Endothelial cell (in vitro differentiated cells): ENCODE measurements around the gene FPR3. TPM values are rescaled to one million over a fixed set of nuclear protein-coding genes. Genes with fewer than 3 reads are reported as not detected.
A peak's percentile ranks its signal among the peaks of the same experiment; 100 is the strongest.

Experiments
- DNase-seq: peaks from one replicate; pipeline ENCODE4 v3.0.0; 2021; ENCODE audit warnings: low spot score
- H3K27ac Mint-ChIP-seq: one replicate; pipeline ENCODE4 v1.8.0; 2021; ENCODE audit warnings: mixed read lengths, inconsistent platforms; ENCODE audit not compliant: unreplicated experiment
- H3K27me3 Mint-ChIP-seq: one replicate; pipeline ENCODE4 v1.8.0; 2021; ENCODE audit warnings: mild to moderate bottlenecking, moderate library complexity, mixed read lengths, inconsistent platforms; ENCODE audit not compliant: unreplicated experiment
- H3K36me3 Mint-ChIP-seq: one replicate; pipeline ENCODE4 v1.8.0; 2021; ENCODE audit warnings: mild to moderate bottlenecking, low read depth, mixed read lengths, inconsistent platforms; ENCODE audit not compliant: unreplicated experiment
- H3K4me1 Mint-ChIP-seq: one replicate; pipeline ENCODE4 v1.8.0; 2021; ENCODE audit warnings: mild to moderate bottlenecking, mixed read lengths, inconsistent platforms; ENCODE audit not compliant: unreplicated experiment
- H3K4me3 Mint-ChIP-seq: one replicate; pipeline ENCODE4 v1.8.0; 2021; ENCODE audit warnings: mild to moderate bottlenecking, mixed read lengths, inconsistent platforms; ENCODE audit not compliant: unreplicated experiment
- H3K9me3 Mint-ChIP-seq: one replicate; pipeline ENCODE4 v1.8.0; 2021; ENCODE audit warnings: mixed read lengths, inconsistent platforms; ENCODE audit not compliant: unreplicated experiment
- CTCF ChIP-seq: fragments of 200-600 bp; sonication (generic); IDR thresholded peaks from one replicate; pipeline ENCODE4 v1.5.0; 2021; ENCODE audit warnings: antibody characterized with exemption; ENCODE audit not compliant: unreplicated experiment
- long read RNA-seq: library from polyadenylated mRNA; unstranded; transcript quantifications from one replicate; pipeline ENCODE4 v2.0.0, GENCODE V29; 2020; ENCODE audit not compliant: unreplicated experiment
- total RNA-seq: library from RNA; stranded (reverse); fragmentation: NEBNext Ultra II Directional; extraction: Animal tissue kit (Norgen Biotek cat#: 25700); gene quantifications from one replicate; pipeline ENCODE4 v1.2.1, GENCODE V29; 2021; ENCODE audit not compliant: unreplicated experiment

Gene FPR3
- total RNA-seq, result not detected
- long read RNA-seq, result 0 reads

- no peak for DNase-seq
- TF ChIP-seq CTCF, result no peak
- no peaks in the 10 kb centered on the region for H3K4me1 Mint-ChIP-seq
- H3K27ac Mint-ChIP-seq, result no peak within 1 kb of the TSS
- H3K36me3 Mint-ChIP-seq, result no peaks in the 10 kb centered on the region
- H3K27me3 Mint-ChIP-seq, result peaks cover 2% of the 10 kb centered on the region
- no peaks in the 10 kb centered on the region for H3K9me3 Mint-ChIP-seq
- H3K4me3 Mint-ChIP-seq, result no peak within 1 kb of the TSS
Measured at GRCh38 chr19:51794885-51795490, at the start of gene FPR3. TSS of gene FPR3 (plus strand) at chr19:51795157. CDS start at chr19:51823749, 28,592 bp downstream.

- no peak for DNase-seq
- Mint-ChIP-seq H3K36me3 (no peaks in the 10 kb centered on the region), H3K4me3 (no peak overlapping the region), H3K9me3 (peaks cover 6% of the 10 kb centered on the region), H3K27ac (no peak overlapping the region), H3K27me3 (peaks cover 2% of the 10 kb centered on the region), H3K4me1 (peaks cover 4% of the 10 kb centered on the region)
- TF ChIP-seq CTCF, result no peak
Measured at GRCh38 chr19:51746731-51747130, 48.2 kb upstream of the FPR3 start.

- peaks cover 6% of the 10 kb centered on the region for H3K9me3 Mint-ChIP-seq
- peaks cover 2% of the 10 kb centered on the region for H3K27me3 Mint-ChIP-seq
- DNase-seq, result no peak
- peaks cover 7% of the 10 kb centered on the region for H3K4me1 Mint-ChIP-seq
- H3K27ac Mint-ChIP-seq, result no peak overlapping the region
- TF ChIP-seq CTCF, result no peak
- H3K36me3 Mint-ChIP-seq, result no peaks in the 10 kb centered on the region
- no peak overlapping the region for H3K4me3 Mint-ChIP-seq
Measured at GRCh38 chr19:51749979-51750378, 45.0 kb upstream of the FPR3 start.

- H3K9me3 Mint-ChIP-seq, result peaks cover 11% of the 10 kb centered on the region
- H3K4me3 Mint-ChIP-seq, result peak overlapping the region; percentile 0
- no peak for TF ChIP-seq CTCF
Measured at GRCh38 chr19:51750400-51751094, 44.4 kb upstream of the FPR3 start.

GRCh38 chr19:51751655-51752054 lies 43.3 kb upstream of the FPR3 start, which contains the start of gene FPR1:
TSS of gene FPR1 (minus strand) at chr19:51751878. CDS start at chr19:51746994, 4,884 bp downstream.
- H3K4me1 Mint-ChIP-seq, result peaks cover 7% of the 10 kb centered on the region
- peaks cover 9% of the 10 kb centered on the region for H3K9me3 Mint-ChIP-seq
- H3K27ac Mint-ChIP-seq, result no peak within 1 kb of the TSS
- no peak for TF ChIP-seq CTCF
- peaks cover 4% of the 10 kb centered on the region for H3K27me3 Mint-ChIP-seq
- DNase-seq, result no peak
- H3K4me3 Mint-ChIP-seq, result peak within 1 kb of the TSS; percentile 0
- peaks cover 4% of the 10 kb centered on the region for H3K36me3 Mint-ChIP-seq

More at GRCh38 chr19:51750400-51751094, 44.4 kb upstream of the FPR3 start:
- peaks cover 4% of the 10 kb centered on the region for H3K27me3 Mint-ChIP-seq
- H3K27ac Mint-ChIP-seq, result no peak overlapping the region
- no peak for DNase-seq
- peaks cover 7% of the 10 kb centered on the region for H3K4me1 Mint-ChIP-seq
- H3K36me3 Mint-ChIP-seq, result peaks cover 4% of the 10 kb centered on the region
